ENCODE data around the gene PLD1. TPM values are rescaled to one million over a fixed set of nuclear protein-coding genes. Genes with fewer than 3 reads are reported as not detected.

Gene PLD1
- total and polyA plus RNA-seq, 7 donors: 0.73 to 6.7 (median 1.9) TPM

DNA sequence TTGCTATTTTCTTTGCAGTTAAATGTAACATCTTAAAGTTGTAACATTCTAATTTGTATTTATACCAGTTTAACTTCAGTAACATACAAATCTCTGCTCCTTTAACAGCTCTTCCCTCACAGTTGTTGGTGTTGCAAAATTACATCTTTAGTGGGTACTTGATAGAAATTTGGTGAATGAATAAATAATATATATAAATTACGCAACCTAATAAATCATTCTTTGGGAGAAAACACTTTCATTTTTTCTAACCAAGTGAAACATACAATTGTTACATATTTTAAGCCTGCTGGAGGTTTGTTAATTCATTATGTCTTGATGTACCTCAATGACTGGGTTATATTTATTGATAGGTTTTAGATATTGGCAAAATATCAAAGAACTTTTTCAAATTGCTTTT is 118.8 kb downstream of the PLD1 start:
- intact Hi-C loops (cut with DNase I): no loop called here
- no peaks in the 10 kb centered on the region for H3K27me3 ChIP-seq (ENCODE audit: insufficient read depth in 3 of 3, low read length in 2 of 3)
- DNase-seq: no peak
- H3K9me3 ChIP-seq: no peaks in the 10 kb centered on the region
- no peak for ATAC-seq
- TF ChIP-seq, protein P1, sequence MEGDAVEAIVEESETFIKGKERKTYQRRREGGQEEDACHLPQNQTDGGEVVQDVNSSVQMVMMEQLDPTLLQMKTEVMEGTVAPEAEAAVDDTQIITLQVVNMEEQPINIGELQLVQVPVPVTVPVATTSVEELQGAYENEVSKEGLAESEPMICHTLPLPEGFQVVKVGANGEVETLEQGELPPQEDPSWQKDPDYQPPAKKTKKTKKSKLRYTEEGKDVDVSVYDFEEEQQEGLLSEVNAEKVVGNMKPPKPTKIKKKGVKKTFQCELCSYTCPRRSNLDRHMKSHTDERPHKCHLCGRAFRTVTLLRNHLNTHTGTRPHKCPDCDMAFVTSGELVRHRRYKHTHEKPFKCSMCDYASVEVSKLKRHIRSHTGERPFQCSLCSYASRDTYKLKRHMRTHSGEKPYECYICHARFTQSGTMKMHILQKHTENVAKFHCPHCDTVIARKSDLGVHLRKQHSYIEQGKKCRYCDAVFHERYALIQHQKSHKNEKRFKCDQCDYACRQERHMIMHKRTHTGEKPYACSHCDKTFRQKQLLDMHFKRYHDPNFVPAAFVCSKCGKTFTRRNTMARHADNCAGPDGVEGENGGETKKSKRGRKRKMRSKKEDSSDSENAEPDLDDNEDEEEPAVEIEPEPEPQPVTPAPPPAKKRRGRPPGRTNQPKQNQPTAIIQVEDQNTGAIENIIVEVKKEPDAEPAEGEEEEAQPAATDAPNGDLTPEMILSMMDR (IDR thresholded peaks at IDR 0.05): no peak
- whole genome bisulfite sequencing, 3 donors: 99 to 100% (median 100%) methylated on average over 1 of the region's 1 CpG
- H3K4me1 ChIP-seq: peaks cover 5% of the 10 kb centered on the region
- H3K36me3 ChIP-seq (ENCODE audit: insufficient read depth in 1 of 2, low read depth in 1 of 2): no peaks in the 10 kb centered on the region
- no peak overlapping the region for H3K27ac ChIP-seq
- no peak overlapping the region for H3K4me3 ChIP-seq

DNA sequence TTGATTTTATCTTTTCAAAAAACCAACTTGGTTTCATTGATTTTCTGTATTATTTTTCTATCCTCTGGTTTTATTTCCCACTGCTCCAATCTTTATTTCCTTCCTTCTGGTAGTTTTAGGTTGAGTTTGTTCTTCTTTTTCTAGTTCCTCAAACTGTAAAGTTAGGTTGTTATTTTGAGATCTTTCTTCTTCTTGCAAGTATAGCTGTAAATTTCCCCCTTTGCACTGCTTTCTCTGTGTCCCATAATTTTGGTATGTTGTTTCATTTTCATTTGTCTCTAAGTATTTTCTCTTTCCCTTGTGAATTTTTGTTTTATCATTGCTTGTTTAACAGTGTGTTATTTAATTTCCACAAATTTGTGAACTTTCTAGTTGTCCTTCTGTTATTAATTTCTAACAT is 120.0 kb downstream of the PLD1 start:
- H3K4me3 ChIP-seq: no peak overlapping the region
- ATAC-seq (no peak), DNase-seq (no peak)
- no peaks in the 10 kb centered on the region for H3K9me3 ChIP-seq
- H3K4me1 ChIP-seq: peaks cover 5% of the 10 kb centered on the region
- H3K27ac ChIP-seq: no peak overlapping the region
- H3K36me3 ChIP-seq (ENCODE audit: insufficient read depth in 1 of 2, low read depth in 1 of 2): no peaks in the 10 kb centered on the region
- TF ChIP-seq, protein P1 (IDR thresholded peaks at IDR 0.05): no peak
- H3K27me3 ChIP-seq (ENCODE audit: insufficient read depth in 3 of 3, low read length in 2 of 3): no peaks in the 10 kb centered on the region
- intact Hi-C loops (cut with DNase I): no loop called here

DNA sequence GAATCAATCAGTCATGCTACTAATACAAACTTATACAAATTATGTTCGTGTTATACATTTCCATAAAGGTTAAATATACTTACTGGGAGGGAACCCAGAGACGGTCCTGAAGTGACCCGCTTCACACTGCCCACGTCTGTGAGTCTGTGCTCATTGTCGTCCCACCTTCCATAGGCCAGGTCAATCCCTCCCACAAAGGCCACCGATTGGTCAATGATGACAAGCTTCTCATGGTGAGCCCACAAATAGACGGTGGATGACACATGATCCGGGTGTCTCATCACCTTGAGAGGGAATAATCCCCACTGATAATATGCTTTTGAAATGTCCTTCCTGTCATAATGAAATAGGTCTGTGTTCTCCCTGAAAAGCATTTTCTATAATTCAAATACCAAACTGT is 121.7 kb downstream of the PLD1 start:
- DNase-seq (no peak), ATAC-seq (peak in 1 of 4 donors; percentile 28)
- intact Hi-C loops (cut with DNase I): no loop called here
- Histone ChIP-seq H3K4me1 (no peaks in the 10 kb centered on the region), H3K36me3 (ENCODE audit: insufficient read depth in 1 of 2, low read depth in 1 of 2) (no peaks in the 10 kb centered on the region), H3K27me3 (ENCODE audit: insufficient read depth in 3 of 3, low read length in 2 of 3) (no peaks in the 10 kb centered on the region), H3K27ac (no peak overlapping the region), H3K9me3 (no peaks in the 10 kb centered on the region), H3K4me3 (no peak overlapping the region)
- 76 to 77% (median 76%) methylated on average over 8 of the region's 8 CpGs for WGBS, 3 donors
- TF ChIP-seq, protein P1 (IDR thresholded peaks at IDR 0.05): no peak

DNA sequence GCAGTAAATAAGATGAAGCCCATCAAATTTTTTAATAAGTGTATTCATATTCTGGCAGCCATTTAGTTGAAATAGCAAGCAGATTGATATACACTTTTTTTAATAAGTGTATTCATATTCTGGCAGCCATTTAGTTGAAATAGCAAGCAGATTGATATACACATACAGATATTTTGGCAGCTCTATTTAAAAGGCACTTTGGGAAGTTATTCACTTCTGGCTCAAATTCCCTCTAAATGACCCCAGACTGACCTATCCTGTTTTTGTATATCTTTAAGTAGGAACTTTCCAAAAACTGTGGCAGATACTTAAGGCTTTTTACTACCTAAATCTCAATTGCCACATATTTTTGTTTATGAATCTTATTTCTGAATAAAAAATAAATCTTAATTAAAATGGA is 122.3 kb downstream of the PLD1 start:
- Histone ChIP-seq H3K27ac (no peak overlapping the region), H3K4me1 (no peaks in the 10 kb centered on the region), H3K27me3 (ENCODE audit: insufficient read depth in 3 of 3, low read length in 2 of 3) (no peaks in the 10 kb centered on the region), H3K36me3 (ENCODE audit: insufficient read depth in 1 of 2, low read depth in 1 of 2) (no peaks in the 10 kb centered on the region), H3K9me3 (no peaks in the 10 kb centered on the region), H3K4me3 (no peak overlapping the region)
- intact Hi-C loops (cut with DNase I): no loop called here
- TF ChIP-seq, protein P1 (IDR thresholded peaks at IDR 0.05): no peak
- DNase-seq: no peak
- ATAC-seq: no peak

DNA sequence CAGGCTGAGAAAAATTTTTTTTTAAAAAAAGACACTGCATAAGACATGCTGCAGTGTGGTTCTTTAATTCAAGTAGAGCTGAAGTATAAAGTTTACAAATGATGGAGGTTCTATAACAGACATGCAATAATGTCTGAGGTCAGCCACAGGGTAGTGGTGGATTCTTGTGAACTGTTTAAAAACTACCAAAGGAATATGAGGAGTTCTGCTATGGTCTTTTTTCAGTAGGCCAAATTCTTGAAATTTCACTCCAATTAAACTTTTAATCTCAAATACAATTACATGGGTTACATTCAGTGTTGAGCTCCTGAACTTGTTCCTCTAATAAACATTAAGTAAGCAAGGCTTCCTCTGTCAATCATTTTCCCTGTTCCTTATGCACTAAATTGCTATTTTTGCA is 122.7 kb downstream of the PLD1 start:
- H3K9me3 ChIP-seq: no peaks in the 10 kb centered on the region
- intact Hi-C loops (cut with DNase I): no loop called here
- no peaks in the 10 kb centered on the region for H3K36me3 ChIP-seq (ENCODE audit: insufficient read depth in 1 of 2, low read depth in 1 of 2)
- DNase-seq (no peak), ATAC-seq (no peak)
- H3K4me1 ChIP-seq: no peaks in the 10 kb centered on the region
- H3K4me3 ChIP-seq: no peak overlapping the region
- no peaks in the 10 kb centered on the region for H3K27me3 ChIP-seq (ENCODE audit: insufficient read depth in 3 of 3, low read length in 2 of 3)
- TF ChIP-seq, protein P1 (IDR thresholded peaks at IDR 0.05): no peak
- H3K27ac ChIP-seq: no peak overlapping the region

Data from psoas muscle (tissue), 8 donors.